ENCODE measurements around the gene CPLX1.

Gene CPLX1

DNA sequence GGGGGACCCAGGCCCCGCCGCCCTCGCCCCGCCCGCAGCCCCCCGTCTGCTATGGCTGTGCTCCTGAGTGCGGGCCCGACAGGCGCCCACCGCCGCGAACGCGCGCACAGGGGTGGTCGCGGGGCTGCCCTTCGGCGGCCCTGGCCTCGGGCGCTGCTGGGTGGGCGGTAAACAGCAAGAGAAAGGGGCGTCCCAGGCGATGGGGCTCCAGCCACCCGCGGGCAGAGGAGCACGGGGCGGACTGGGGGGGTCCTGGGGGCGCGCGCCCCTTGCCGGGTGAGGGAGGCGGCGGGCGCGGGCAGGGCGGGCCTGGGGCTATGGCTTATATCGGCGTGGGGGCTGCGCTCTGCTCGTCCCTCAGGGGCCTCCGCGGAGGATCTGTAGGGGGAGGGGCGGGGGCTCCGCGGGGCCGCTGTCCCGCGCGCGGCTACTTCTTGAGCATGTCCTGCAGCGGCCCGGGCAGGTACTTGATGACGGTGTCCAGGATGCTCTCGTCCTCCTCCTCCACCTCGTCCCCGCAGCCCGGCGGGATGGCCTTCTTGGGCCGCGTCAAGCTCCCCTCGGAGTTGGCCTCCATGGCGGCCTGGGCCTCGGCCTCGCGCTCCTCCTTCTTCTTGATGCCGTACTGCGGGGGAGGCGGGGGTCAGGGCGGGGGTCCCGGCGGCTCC lies 39.7 kb downstream of the CPLX1 start:
- TF ChIP-seq FOXM1 (IDR thresholded peaks at IDR 0.05; ENCODE audit: borderline replicate concordance, low read depth) (no peak), EP300 (IDR thresholded peaks at IDR 0.05; ENCODE audit: borderline replicate concordance) (no peak), NFIC (IDR thresholded peaks at IDR 0.05) (no peak), YY1 (IDR thresholded peaks at IDR 0.05; ENCODE audit: low read depth) (no peak), CREB1 (IDR thresholded peaks at IDR 0.05; ENCODE audit: low read depth) (no peak)
- TF ChIP-seq, protein P1, sequence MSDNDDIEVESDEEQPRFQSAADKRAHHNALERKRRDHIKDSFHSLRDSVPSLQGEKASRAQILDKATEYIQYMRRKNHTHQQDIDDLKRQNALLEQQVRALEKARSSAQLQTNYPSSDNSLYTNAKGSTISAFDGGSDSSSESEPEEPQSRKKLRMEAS (IDR thresholded peaks at IDR 0.05), result no peak

DNA sequence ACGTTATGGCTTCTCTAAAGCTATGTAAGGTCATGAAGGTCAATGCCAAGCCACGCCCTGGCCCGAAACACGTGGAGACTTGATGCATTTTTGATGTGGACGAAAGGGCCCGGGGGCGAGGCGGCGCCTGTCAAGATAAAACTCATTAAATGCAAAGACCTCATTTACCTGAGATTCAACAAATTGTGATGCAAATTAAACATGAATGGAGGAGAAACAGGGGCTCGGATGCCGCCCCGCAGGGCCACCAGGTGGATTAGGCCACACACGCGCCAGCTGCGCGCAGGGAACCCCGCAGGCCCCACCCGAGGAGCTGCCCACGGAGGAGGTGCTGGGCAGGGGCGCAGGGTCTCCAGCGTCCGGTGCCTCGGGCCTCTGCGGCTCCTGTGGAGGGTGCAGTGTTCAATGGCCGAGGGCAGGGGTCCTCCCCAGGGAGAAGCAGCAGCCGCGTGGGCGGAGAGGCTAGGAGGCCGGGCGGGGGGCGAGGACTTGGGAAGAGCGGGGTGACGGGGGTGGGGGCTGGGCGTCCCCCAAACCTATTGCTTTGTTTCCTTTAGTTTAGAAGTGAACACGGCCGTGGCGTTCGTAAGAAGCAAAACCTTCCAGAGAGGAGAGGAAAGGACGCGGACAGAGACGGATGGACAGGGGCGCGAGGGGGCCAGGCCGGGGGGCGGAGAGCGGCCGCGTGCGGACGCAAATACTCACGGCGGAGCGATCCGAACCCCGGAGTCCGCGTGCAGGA lies 40.4 kb downstream of the CPLX1 start:
- TF ChIP-seq, protein P2, sequence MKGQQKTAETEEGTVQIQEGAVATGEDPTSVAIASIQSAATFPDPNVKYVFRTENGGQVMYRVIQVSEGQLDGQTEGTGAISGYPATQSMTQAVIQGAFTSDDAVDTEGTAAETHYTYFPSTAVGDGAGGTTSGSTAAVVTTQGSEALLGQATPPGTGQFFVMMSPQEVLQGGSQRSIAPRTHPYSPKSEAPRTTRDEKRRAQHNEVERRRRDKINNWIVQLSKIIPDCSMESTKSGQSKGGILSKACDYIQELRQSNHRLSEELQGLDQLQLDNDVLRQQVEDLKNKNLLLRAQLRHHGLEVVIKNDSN (IDR thresholded peaks at IDR 0.05), result no peak
- TF ChIP-seq EP300 (IDR thresholded peaks at IDR 0.05; ENCODE audit: borderline replicate concordance) (no peak), YY1 (IDR thresholded peaks at IDR 0.05; ENCODE audit: low read depth) (no peak), TEAD4 (IDR thresholded peaks at IDR 0.05) (no peak), CEBPB (IDR thresholded peaks at IDR 0.05) (no peak), NFIC (IDR thresholded peaks at IDR 0.05) (no peak), CREB1 (IDR thresholded peaks at IDR 0.05; ENCODE audit: low read depth) (no peak), EGR1 (IDR thresholded peaks at IDR 0.05) (no peak), TAF1 (IDR thresholded peaks at IDR 0.05; ENCODE audit: low read depth) (no peak), RAD21 (IDR thresholded peaks at IDR 0.05; ENCODE audit: low read depth) (no peak), TCF12 (IDR thresholded peaks at IDR 0.05; ENCODE audit: low read depth) (no peak), ZBTB7A (IDR thresholded peaks at IDR 0.05; ENCODE audit: low read depth) (no peak), REST (IDR thresholded peaks at IDR 0.05; ENCODE audit: low read depth) (no peak), FOXM1 (IDR thresholded peaks at IDR 0.05; ENCODE audit: borderline replicate concordance, low read depth) (no peak)
- TF ChIP-seq, protein P1 (IDR thresholded peaks at IDR 0.05), result no peak

DNA sequence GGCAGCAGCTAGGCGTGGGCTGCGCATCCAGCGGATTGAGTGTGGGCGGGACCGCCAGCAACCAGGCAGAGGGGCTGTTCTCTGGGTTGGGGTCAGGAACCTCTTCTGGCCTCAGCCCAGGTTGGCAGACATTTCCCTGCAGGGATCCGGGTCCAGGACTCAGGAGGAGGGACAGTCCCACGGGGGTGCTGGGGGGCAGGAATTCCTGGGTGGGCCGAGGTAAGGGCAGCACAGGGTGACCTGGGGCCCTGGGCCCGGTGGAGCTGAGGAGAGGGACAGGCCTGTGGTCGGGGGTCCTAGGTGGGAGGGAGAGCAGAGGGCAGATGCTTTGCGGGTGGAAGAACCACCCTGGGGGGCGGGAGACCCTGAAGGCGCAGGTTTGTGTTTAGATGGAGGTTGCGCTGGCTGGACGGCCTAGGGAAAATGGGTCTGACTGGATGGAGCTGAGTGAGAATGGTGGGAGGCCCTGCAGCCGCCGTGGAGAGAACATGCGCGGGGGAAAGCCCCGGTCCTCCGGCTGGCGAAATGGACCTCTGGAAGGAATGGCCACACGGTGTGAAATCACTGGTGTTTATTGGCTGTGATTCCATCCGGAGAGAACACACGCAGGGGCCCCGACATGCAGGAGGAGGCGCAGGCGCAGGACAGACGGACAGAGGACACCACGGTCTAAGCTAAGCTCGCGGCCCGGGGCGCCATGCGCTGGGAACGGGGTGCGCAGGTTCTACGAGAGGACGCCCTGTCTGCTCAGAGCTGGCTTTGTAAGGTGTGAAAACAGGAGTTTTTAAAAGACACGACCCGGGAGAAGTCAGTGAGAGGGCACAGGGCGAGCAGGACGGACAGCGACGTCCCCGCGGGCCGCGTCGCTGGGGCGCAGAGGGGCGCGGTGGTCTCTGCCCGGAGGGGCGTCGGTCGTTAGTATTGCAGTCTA lies 41.3 kb downstream of the CPLX1 start:
- no peak for TF ChIP-seq FOXM1 (IDR thresholded peaks at IDR 0.05; ENCODE audit: borderline replicate concordance, low read depth)
- no peak for TF ChIP-seq EP300 (IDR thresholded peaks at IDR 0.05; ENCODE audit: borderline replicate concordance)
- TF ChIP-seq ZBTB7A (IDR thresholded peaks at IDR 0.05; ENCODE audit: low read depth), result no peak
- TF ChIP-seq TCF12 (IDR thresholded peaks at IDR 0.05; ENCODE audit: low read depth), result no peak
- no peak for TF ChIP-seq RAD21 (IDR thresholded peaks at IDR 0.05; ENCODE audit: low read depth)
- TF ChIP-seq REST (IDR thresholded peaks at IDR 0.05; ENCODE audit: low read depth), result no peak
- TF ChIP-seq, protein P1 (IDR thresholded peaks at IDR 0.05), result no peak
- TF ChIP-seq NFIC (IDR thresholded peaks at IDR 0.05), result no peak
- TF ChIP-seq, protein P2 (IDR thresholded peaks at IDR 0.05), result no peak
- no peak for TF ChIP-seq CEBPB (IDR thresholded peaks at IDR 0.05)
- no peak for TF ChIP-seq EGR1 (IDR thresholded peaks at IDR 0.05)
- no peak for TF ChIP-seq YY1 (IDR thresholded peaks at IDR 0.05; ENCODE audit: low read depth)
- no peak for TF ChIP-seq CREB1 (IDR thresholded peaks at IDR 0.05; ENCODE audit: low read depth)

GRCh38 chr4:781493-782216 lies 44.3 kb downstream of the CPLX1 start:
- TF ChIP-seq CREB1 (IDR thresholded peaks at IDR 0.05; ENCODE audit: low read depth) (peak; percentile 71; the same call in 1 of the 2 replicates), TEAD4 (IDR thresholded peaks at IDR 0.05) (0 out of 2 replicates have a peak, but pooled peaks have one; percentile 12), RAD21 (IDR thresholded peaks at IDR 0.05; ENCODE audit: low read depth) (no peak), ZBTB7A (IDR thresholded peaks at IDR 0.05; ENCODE audit: low read depth) (no peak), TCF12 (IDR thresholded peaks at IDR 0.05; ENCODE audit: low read depth) (no peak), TAF1 (IDR thresholded peaks at IDR 0.05; ENCODE audit: low read depth) (peak; percentile 89), FOXM1 (IDR thresholded peaks at IDR 0.05; ENCODE audit: borderline replicate concordance, low read depth) (no peak), NFIC (IDR thresholded peaks at IDR 0.05) (no peak), EGR1 (IDR thresholded peaks at IDR 0.05) (no peak), CEBPB (IDR thresholded peaks at IDR 0.05) (no peak), YY1 (IDR thresholded peaks at IDR 0.05; ENCODE audit: low read depth) (peak; percentile 92), EP300 (IDR thresholded peaks at IDR 0.05; ENCODE audit: borderline replicate concordance) (no peak; the same call in 1 of the 2 replicates), REST (IDR thresholded peaks at IDR 0.05; ENCODE audit: low read depth) (no peak)
- TF ChIP-seq, protein P1 (IDR thresholded peaks at IDR 0.05), result no peak
- TF ChIP-seq, protein P2 (IDR thresholded peaks at IDR 0.05), result peak; percentile 99

Data from Ishikawa (cell line).